ENCODE measurements around the gene HYAL3. TPM values are rescaled to one million over a fixed set of nuclear protein-coding genes. Genes with fewer than 3 reads are reported as not detected.

The HYAL3 gene
- total and polyA plus RNA-seq, 2 of the 8 experiments (the other 6 are each of a cell fraction or from before 2014, with no cell fraction given), result 3.2 to 12.2 TPM

- TF ChIP-seq MAX (IDR thresholded peaks at IDR 0.05) (no peak), CBX5 (IDR thresholded peaks at IDR 0.05; ENCODE audit: low read depth, low read length) (no peak), SAP30 (IDR thresholded peaks at IDR 0.05; ENCODE audit: insufficient read depth, insufficient replicate concordance, low read length) (no peak), TBP (IDR thresholded peaks at IDR 0.05; ENCODE audit: low read depth, low read length) (no peak)
Measured at GRCh38 chr3:50251220-50251619, 48.0 kb downstream of the HYAL3 start (continued).

Measured in H1 (cell line).